HCT116 (cell line): ENCODE measurements around the gene TOP1. TPM values are rescaled to one million over a fixed set of nuclear protein-coding genes. Genes with fewer than 3 reads are reported as not detected.

Experiments used
- ATAC-seq: fragments of 200-7000 bp; cut with Tn5 transposase; 2 replicates; pipeline ENCODE4 v1.9.1; 2020; ENCODE audit warnings: mild to moderate bottlenecking, moderate library complexity
- BruUV-seq: library from RNA; stranded (reverse); fragments of 400-500 nt; replicated peaks from 2 replicates; lab custom pipeline; 2021; lab: Mats Ljungman, UMichigan
- CTCF ChIA-PET: fragments of 300-600 bp; sonication (Branson Sonifier 250); formaldehyde crosslinking; loops from one replicate; lab custom pipeline; 2021; ENCODE audit warnings: antibody characterized with exemption; lab: Charles Lee
- POLR2A ChIA-PET: fragments of 300-600, 350-600 bp; sonication (Branson Sonifier 250); formaldehyde crosslinking; loops from one replicate; lab custom pipeline; 2021; ENCODE audit warnings: antibody characterized with exemption; lab: Charles Lee
- RAD21 ChIA-PET, 2 experiments: fragments of 300-600 bp; sonication (Branson Sonifier 250); formaldehyde crosslinking; loops; one replicate each; lab custom pipeline; 2023; ENCODE audit warnings: low total read pairs in 2 of 2; ENCODE audit not compliant: uncharacterized antibody in 2 of 2, unreplicated experiment in 2 of 2, low non-redundant PET in 1 of 2; lab: Charles Lee
- DNase-seq: peaks from one replicate; pipeline ENCODE4 v3.0.0-alpha.2; 2010; ENCODE audit warnings: low read depth, low spot score
- H2AFZ ChIP-seq: fragments of 200-600 bp; shearing (Covaris generic), sonication (generic); 2 replicates; pipeline ENCODE4 v1.6.1; 2017; ENCODE audit warnings: low read depth, mixed run types, mixed read lengths, antibody characterized with exemption, low read length; ENCODE audit not compliant: poor library complexity, severe bottlenecking
- H3K27ac ChIP-seq: 2 replicates; pipeline ENCODE4 v1.5.1; 2012; ENCODE audit warnings: low read depth, low read length
- H3K27me3 ChIP-seq: fragments of 200-600 bp; sonication (generic); 2 replicates; pipeline ENCODE4 v1.6.1; 2016; ENCODE audit warnings: mixed run types, low read length, mixed read lengths; ENCODE audit not compliant: insufficient read depth
- H3K36me3 ChIP-seq, 2 experiments: fragments of 200-500 bp in 1 of 2; fragments of 200-600 bp in 1 of 2; sonication (Bioruptor generic) in 1 of 2; sonication (generic) in 1 of 2; 2 replicates each; pipeline versions ENCODE4 v1.5.1 to v1.6.1; 2014 to 2016; ENCODE audit warnings: low read length in 2 of 2, inconsistent platforms in 1 of 2, mixed read lengths in 1 of 2, mixed run types in 1 of 2; ENCODE audit not compliant: insufficient read depth in 2 of 2, control insufficient read depth in 1 of 2
- H3K4me1 ChIP-seq, 2 experiments: fragments of 200-600 bp in 1 of 2; sonication (generic) in 1 of 2; 2 replicates each; pipeline versions ENCODE4 v1.5.1 to v1.6.1; 2012 to 2017; ENCODE audit warnings: low read length in 2 of 2, inconsistent platforms in 1 of 2, mild to moderate bottlenecking in 1 of 2, mixed read lengths in 1 of 2, mixed run types in 1 of 2, moderate library complexity in 1 of 2; ENCODE audit not compliant: insufficient read depth in 2 of 2, control insufficient read depth in 1 of 2
- H3K4me2 ChIP-seq: fragments of 200-600 bp; sonication (generic); 2 replicates; pipeline ENCODE4 v1.6.1; 2017; ENCODE audit warnings: mixed run types, low read length, mixed read lengths
- H3K4me3 ChIP-seq, 2 experiments: fragments of 200-600 bp in 1 of 2; sonication (generic) in 1 of 2; replicated peaks in 1 of 2; 2 replicates each; pipeline ENCODE4 v1.5.1; 2011 to 2016; ENCODE audit warnings: low read length in 2 of 2, control low read depth in 1 of 2, low read depth in 1 of 2, mild to moderate bottlenecking in 1 of 2, mixed read lengths in 1 of 2, mixed run types in 1 of 2
- H3K79me2 ChIP-seq: fragments of 200-600 bp; sonication (generic); 2 replicates; pipeline ENCODE4 v1.6.1; 2017; ENCODE audit warnings: mild to moderate bottlenecking, mixed run types, low read length, moderate library complexity, mixed read lengths; ENCODE audit not compliant: insufficient read depth
- H3K9ac ChIP-seq: fragments of 200-600 bp; sonication (generic); 2 replicates; pipeline ENCODE4 v1.6.1; 2016; ENCODE audit warnings: low read length, mixed read lengths
- H3K9me2 ChIP-seq: fragments of 200-600 bp; sonication (generic), shearing (Covaris generic); 2 replicates; pipeline ENCODE4 v1.6.1; 2017; ENCODE audit warnings: mixed run types, mild to moderate bottlenecking, moderate library complexity; ENCODE audit not compliant: insufficient read depth
- H3K9me3 ChIP-seq, 2 experiments: fragments of 200-500 bp in 1 of 2; fragments of 200-600 bp in 1 of 2; sonication (Bioruptor generic) in 1 of 2; sonication (generic) in 1 of 2; 2 replicates each; pipeline ENCODE4 v1.6.1; 2014 to 2017; ENCODE audit warnings: low read length in 2 of 2, mixed read lengths in 2 of 2, inconsistent platforms in 1 of 2, low read depth in 1 of 2, mild to moderate bottlenecking in 1 of 2, mixed run types in 1 of 2, moderate library complexity in 1 of 2; ENCODE audit not compliant: control insufficient read depth in 1 of 2, insufficient read depth in 1 of 2
- H4K20me1 ChIP-seq: fragments of 200-600 bp; sonication (generic), shearing (Covaris generic); 2 replicates; pipeline ENCODE4 v1.6.1; 2017; ENCODE audit warnings: mixed run types, mild to moderate bottlenecking, moderate library complexity; ENCODE audit not compliant: insufficient read depth
- CEBPB ChIP-seq: IDR thresholded peaks from 2 replicates; pipeline ENCODE4 v1.6.1; 2012; ENCODE audit warnings: low read depth
- CTCF ChIP-seq, 3 experiments: fragments of 200-600 bp in 1 of 3; sonication (generic) in 1 of 3; IDR thresholded peaks in 2 of 3; conservative IDR thresholded peaks in 1 of 3; 2 replicates each; pipeline ENCODE4 v1.5.1; 2012 to 2017; ENCODE audit warnings: low read depth in 2 of 3, low read length in 2 of 3, antibody characterized with exemption in 1 of 3, borderline replicate concordance in 1 of 3, control low read depth in 1 of 3, mild to moderate bottlenecking in 1 of 3, mixed read lengths in 1 of 3, mixed run types in 1 of 3, moderate library complexity in 1 of 3; ENCODE audit not compliant: insufficient read depth in 1 of 3
- EGR1 ChIP-seq: IDR thresholded peaks from 2 replicates; pipeline ENCODE4 v1.6.1; 2012; ENCODE audit warnings: low read depth
- ELF1 ChIP-seq: IDR thresholded peaks from 2 replicates; pipeline ENCODE4 v1.6.1; 2012; ENCODE audit warnings: low read depth, borderline replicate concordance
- EZH2 ChIP-seq: fragments of 200-600 bp; sonication (generic); IDR thresholded peaks from 2 replicates; pipeline ENCODE4 v1.6.1; 2017; ENCODE audit warnings: antibody characterized with exemption, mixed run types
- EZH2phosphoT487 ChIP-seq: fragments of 200-600 bp; IDR thresholded peaks from 2 replicates; pipeline ENCODE4 v1.6.1; 2018; ENCODE audit warnings: antibody characterized with exemption, borderline replicate concordance
- FOSL1 ChIP-seq: IDR thresholded peaks from 2 replicates; pipeline ENCODE4 v1.6.1; 2012; ENCODE audit warnings: low read depth
- JUND ChIP-seq: IDR thresholded peaks from 2 replicates; pipeline ENCODE4 v1.6.1; 2012
- MAX ChIP-seq: IDR thresholded peaks from 2 replicates; pipeline ENCODE4 v1.6.1; 2012
- POLR2A ChIP-seq: IDR thresholded peaks from 2 replicates; pipeline ENCODE4 v1.7.0; 2011; ENCODE audit warnings: borderline replicate concordance; ENCODE audit not compliant: insufficient read depth, insufficient read length; ENCODE audit errors: extremely low read depth
- POLR2AphosphoS5 ChIP-seq: IDR thresholded peaks from 2 replicates; pipeline ENCODE4 v1.6.1; 2011; ENCODE audit warnings: mild to moderate bottlenecking, low read depth, low read length, moderate library complexity
- REST ChIP-seq: IDR thresholded peaks from 2 replicates; pipeline ENCODE4 v1.6.1; 2012; ENCODE audit warnings: low read depth
- SP1 ChIP-seq: IDR thresholded peaks from 2 replicates; pipeline ENCODE4 v1.6.1; 2012; ENCODE audit warnings: low read depth
- SRF ChIP-seq: IDR thresholded peaks from 2 replicates; pipeline ENCODE4 v1.6.1; 2012; ENCODE audit warnings: low read depth
- TCF7L2 ChIP-seq: IDR thresholded peaks from 2 replicates; pipeline ENCODE4 v1.7.0; 2011; ENCODE audit warnings: borderline replicate concordance, inconsistent platforms; ENCODE audit not compliant: insufficient read depth, insufficient read length; ENCODE audit errors: extremely low read depth
- YY1 ChIP-seq: IDR thresholded peaks from 2 replicates; pipeline ENCODE4 v1.6.1; 2011; ENCODE audit warnings: low read length, low read depth, moderate library complexity, mild to moderate bottlenecking; ENCODE audit not compliant: insufficient replicate concordance; ENCODE audit errors: extremely low read depth
- ZNF274 ChIP-seq: fragments of 200-500 bp; sonication (Bioruptor generic); IDR thresholded peaks from 2 replicates; pipeline ENCODE4 v1.6.1; 2014; ENCODE audit warnings: mild to moderate bottlenecking, low read depth, low read length, inconsistent platforms
- intact Hi-C: fragments of 100-400 bp; cut with micrococcal nuclease; formaldehyde crosslinking; loops from 2 replicates; pipeline ENCODE4 v1.10.0; 2022
- total RNA-seq: library from RNA; stranded (reverse); gene quantifications from one replicate; pipeline ENCODE4 v1.2.1, GENCODE V29; 2021; ENCODE audit not compliant: unreplicated experiment

The TOP1 gene
- total RNA-seq, 1 experiment from 2014 or later: 190 TPM

GRCh38 chr20:41050361-41051008, 21.9 kb downstream of the TOP1 start:
- no peaks in the 10 kb centered on the region for H3K27me3 ChIP-seq
- no peak overlapping the region for H3K4me2 ChIP-seq
- ChIA-PET CTCF (no interaction called here), RAD21 (no interaction called here), POLR2A (no interaction called here)
- intact Hi-C loops: no loop called here
- H3K27ac ChIP-seq: no peak overlapping the region
- ATAC-seq (no peak), DNase-seq (no peak)
- H3K9me3 ChIP-seq: no peaks in the 10 kb centered on the region
- no peaks in the 10 kb centered on the region for H3K9me2 ChIP-seq
- H3K9ac ChIP-seq: no peak overlapping the region
- no TSS peak for BruUV-seq
- peaks cover 100% of the 10 kb centered on the region for H3K79me2 ChIP-seq
- peaks cover 0 to 8% of the 10 kb centered on the region in 2 experiments; a peak in 1 of 4 replicates for H3K36me3 ChIP-seq
- H3K4me3 ChIP-seq: no peak overlapping the region
- TF ChIP-seq MAX (no peak), REST (no peak), SRF (no peak), ELF1 (no peak), ZNF274 (no peak), EGR1 (no peak), SP1 (no peak), EZH2 (no peak), CEBPB (no peak), JUND (no peak), CTCF (IDR thresholded peaks at IDR 0.05 in 2 of 3, conservative IDR thresholded peaks at IDR 0.05 in 1 of 3; ENCODE audit: borderline replicate concordance in 1 of 3, insufficient read depth in 1 of 3, low read depth in 2 of 3, low read length in 2 of 3) (no peak), EZH2phosphoT487 (no peak), YY1 (no peak), TCF7L2 (no peak), POLR2AphosphoS5 (no peak), FOSL1 (no peak), POLR2A (no peak)
- no peak overlapping the region for H2AFZ ChIP-seq
- H3K4me1 ChIP-seq: peaks cover 28 to 60% of the 10 kb centered on the region in 2 experiments
- H4K20me1 ChIP-seq: peaks cover 73% of the 10 kb centered on the region
